ENCODE data around the gene DLGAP1.

The DLGAP1 gene

DNA sequence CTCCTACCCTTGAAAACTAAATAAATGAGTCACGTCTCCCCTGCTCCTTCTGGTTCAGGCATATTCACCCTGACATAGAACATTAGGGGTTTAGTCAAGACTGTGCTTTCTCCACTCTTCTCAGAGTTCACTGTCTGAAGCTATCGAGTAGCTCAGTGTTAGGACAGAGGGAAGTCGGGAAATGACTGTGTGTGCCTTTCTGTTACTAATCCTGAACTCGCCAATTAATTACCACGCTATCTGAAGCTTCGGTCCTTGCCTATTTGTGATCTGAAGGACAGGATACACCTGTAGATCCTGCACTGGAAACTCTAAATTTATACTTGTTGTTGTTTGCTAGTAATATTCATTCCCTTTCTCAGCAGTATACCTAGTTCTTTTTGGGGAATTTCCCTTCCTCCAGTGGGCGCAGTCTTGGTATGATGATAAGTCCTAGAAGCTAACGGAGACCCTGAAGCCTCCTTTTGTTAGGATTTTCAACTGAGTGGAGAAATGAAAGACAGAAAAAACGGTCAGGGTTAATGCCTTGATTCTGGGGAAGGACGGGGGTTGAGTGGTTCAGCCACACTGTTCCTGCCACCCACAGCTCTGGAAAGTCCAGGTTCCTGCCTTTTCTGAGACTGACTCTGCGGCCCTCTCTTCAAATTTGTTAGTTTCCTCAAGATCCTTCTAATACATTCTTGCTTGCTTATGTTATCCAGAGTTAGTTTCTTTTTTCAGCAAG lies 218.0 kb downstream of the DLGAP1 start:
- DNase-seq: no peak

GRCh38 chr18:4233468-4233867 lies 221.6 kb downstream of the DLGAP1 start:
- DNase-seq: no peak

DNA sequence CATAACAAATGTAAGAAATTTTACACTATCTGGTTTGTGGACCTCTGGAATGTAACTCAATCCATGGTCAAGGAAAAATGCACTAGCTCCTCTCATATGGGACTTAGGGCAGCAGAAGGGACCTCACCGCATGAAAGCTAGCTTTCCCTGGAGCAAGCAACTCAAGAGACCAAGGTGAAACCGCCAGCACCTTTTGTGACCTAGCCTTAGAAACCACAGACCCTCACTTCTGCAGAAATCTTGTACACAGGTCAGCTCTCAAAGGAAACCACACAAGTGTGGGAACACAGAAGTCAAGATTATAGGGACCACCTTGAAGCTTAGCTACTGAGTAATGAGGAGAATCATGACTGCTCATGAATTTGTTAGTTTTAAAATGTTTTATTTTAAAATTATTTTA lies 222.5 kb downstream of the DLGAP1 start:
- DNase-seq: no peak

- DNase-seq: no peak
Observed at GRCh38 chr18:4231260-4231659, 223.8 kb downstream of the DLGAP1 start.

- no peak for DNase-seq
Observed at GRCh38 chr18:4230450-4231168, 224.5 kb downstream of the DLGAP1 start.

- no peak for DNase-seq
Observed at GRCh38 chr18:4224031-4224704, 230.9 kb downstream of the DLGAP1 start.

GRCh38 chr18:4211111-4211837 lies 243.8 kb downstream of the DLGAP1 start:
- no peak for DNase-seq

GRCh38 chr18:4208366-4208765 lies 246.7 kb downstream of the DLGAP1 start:
- DNase-seq: no peak

GRCh38 chr18:4207383-4207985 lies 247.6 kb downstream of the DLGAP1 start:
- no peak for DNase-seq

DNA sequence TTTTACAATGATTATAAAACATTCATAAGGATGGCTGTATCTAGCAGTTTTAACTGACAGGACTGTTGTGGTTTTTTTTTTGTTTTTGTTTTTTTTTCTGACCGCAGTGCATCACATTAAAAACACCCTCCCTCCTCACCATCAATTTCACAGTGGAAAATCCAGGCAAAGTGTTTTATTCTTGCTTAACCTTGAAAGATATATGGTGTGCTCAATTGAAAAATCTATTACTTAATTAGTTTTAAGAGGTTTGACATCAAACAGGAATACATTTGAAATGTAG lies 250.7 kb downstream of the DLGAP1 start:
- DNase-seq: no peak

DNA sequence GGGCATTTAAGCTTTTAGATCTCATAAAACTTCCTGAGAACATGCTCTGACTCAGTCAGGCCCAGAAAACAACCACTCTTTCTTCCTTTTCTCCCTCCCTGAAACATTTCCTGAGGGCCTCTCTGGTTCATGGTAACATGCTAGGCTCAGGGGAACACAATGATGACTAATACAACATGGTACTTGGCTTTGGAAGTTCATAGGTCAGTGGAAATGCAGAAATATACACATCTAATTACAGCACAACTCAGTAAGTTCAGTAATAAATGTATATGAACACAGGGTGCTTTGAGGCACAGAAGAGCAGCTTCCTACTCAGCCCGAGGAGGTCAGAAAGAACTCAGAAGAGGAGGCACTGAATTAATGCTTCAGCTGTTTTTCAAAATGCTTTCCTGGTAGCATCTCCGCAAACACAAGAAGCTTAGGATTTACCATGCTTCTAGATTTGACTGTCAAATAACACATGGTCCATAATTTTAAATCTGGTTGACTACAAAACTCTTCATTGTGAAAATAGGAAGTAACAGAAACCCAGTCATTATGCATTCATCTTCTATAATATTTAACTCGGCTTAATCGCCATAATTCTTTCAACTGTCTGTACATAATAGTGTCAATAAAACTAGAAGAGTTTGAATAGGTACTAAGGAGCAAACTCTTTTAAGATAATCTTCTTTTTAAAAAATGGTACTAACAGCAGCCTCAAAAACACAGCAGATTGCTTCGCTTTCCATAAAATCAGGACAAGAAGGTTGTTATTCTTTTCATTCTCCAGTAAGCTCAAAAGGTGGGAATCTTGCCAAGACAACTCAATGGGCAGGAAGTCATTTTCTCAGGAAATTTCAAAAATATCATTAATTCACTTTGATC lies 251.3 kb downstream of the DLGAP1 start:
- no peak for DNase-seq

DNA sequence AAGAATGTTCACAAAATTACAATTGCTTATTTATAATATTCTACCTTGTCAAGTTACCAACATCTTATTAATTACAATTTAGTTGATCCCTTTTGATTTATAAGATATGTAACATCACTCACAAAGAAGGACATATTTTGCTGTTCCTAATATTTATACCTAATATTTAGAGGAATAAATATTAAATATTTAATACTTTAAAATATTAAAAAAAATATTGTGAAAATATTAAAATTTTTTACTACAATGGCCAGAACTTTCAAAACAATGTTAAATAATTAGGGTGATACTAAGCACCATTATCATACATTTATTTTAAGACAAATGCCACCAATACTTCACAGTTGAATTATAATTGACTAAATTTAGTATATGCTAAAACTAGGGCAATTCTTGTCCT lies 254.7 kb downstream of the DLGAP1 start:
- no peak for DNase-seq

- DNase-seq: no peak
Observed at GRCh38 chr18:4198956-4199355, 256.2 kb downstream of the DLGAP1 start.

- no peak for DNase-seq
Observed at GRCh38 chr18:4196351-4196750, 258.8 kb downstream of the DLGAP1 start.

DNA sequence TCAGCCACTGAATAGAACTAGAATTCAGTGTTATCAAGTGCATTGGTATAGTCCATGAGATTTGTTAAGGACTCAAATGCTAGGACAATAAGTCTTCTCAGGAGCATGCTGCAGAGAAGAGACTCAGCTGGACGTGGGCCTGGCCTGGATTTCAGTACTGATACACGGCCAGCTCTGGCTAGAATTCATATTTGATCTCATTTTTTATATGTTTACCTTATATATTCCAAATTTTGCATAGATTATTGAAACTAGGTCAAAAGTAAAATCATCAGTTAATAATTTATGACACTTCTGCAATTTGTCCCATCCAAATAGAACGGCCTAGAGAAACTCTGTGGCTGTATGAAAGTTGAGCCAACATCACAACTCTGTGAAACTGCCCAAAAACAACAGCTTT lies 262.0 kb downstream of the DLGAP1 start:
- DNase-seq: no peak

GRCh38 chr18:4181882-4182568 lies 273.1 kb downstream of the DLGAP1 start:
- no peak for DNase-seq

- no peak for DNase-seq
Observed at GRCh38 chr18:4181086-4181485, 274.0 kb downstream of the DLGAP1 start.

DNA sequence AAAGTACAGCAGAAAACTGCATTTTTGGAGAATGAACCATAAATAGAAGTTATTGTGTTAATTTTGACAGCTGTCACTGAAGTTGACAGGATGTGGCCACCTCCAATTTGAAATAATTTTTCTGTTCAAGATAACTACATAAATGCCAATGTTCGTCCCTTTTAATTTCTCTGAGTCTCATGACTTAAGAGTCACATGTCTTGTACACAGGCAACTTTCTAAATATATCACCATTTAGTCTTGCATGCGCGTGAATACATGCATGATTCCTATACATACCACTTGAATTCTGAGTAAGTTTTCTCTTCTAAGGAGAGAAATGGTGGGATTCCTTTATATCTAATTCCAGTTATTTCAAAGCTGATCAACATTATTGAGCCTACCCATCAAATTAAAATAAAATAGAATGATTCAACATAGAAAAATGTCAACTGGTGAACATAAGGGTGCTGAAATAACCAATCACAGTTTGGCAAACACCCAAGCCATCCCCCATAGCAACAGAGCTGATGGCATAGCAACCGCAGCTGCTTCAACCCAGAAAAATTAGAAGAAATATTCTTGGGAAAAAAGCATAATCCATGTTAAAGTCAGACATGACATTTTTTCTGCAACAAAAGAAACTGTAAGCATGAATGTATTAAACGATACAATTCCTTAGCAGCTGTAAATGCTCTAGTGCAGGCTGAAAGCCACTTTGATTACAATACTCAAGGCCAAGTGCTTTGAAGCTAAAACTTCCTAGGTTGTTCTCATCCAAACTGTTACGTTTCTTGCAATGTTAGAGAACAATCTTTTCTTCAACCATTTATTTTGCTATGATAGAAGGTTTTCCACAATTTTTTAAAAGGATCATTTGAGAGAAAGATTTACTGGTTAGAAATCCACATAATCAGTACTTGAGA lies 282.7 kb downstream of the DLGAP1 start:
- peak; percentile 51 for DNase-seq

GRCh38 chr18:4157352-4157751 lies 297.8 kb downstream of the DLGAP1 start:
- DNase-seq: no peak

DNA sequence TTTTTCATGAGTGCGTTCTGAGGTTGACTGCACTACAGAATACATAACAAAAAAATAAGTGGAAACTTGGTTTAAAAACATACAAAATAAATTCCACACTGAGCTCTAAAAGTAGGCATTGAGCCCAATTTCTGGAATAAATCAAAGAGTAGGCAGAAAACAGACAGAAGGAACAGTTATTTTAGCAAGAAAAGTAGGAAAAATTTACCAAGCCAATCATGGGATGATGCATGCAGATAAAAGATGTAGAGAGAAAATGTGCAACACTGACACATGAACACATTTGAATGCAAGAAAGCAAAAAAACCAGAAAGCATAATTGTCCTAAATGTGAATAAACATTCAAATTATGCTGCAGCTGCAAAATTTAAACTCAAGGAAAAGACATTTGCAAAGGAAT lies 308.3 kb downstream of the DLGAP1 start:
- no peak for DNase-seq
